WTC11 (cell line): ENCODE results near the gene NDUFAF7. TPM values are rescaled to one million over a fixed set of nuclear protein-coding genes. Genes with fewer than 3 reads are reported as not detected.
"Not testable (repeated sequence)": the region's sequence is repeated elsewhere in the genome, so short reads cannot be mapped to it uniquely, and the experiment has no call there.

ENCODE experiments used
- ATAC-seq: fragments of 200-7000 bp; cut with Tn5 transposase; 2 replicates; pipeline ENCODE4 v1.10.0; 2021; ENCODE audit warnings: mild to moderate bottlenecking, moderate library complexity
- CTCF ChIA-PET: fragments of 300-600 bp; sonication (Branson Sonifier 250); formaldehyde crosslinking; loops from one replicate; lab custom pipeline; 2021; ENCODE audit warnings: antibody characterized with exemption; lab: Charles Lee
- POLR2A ChIA-PET: fragments of 350-600 bp; sonication (Branson Sonifier 250); formaldehyde crosslinking; loops from one replicate; lab custom pipeline; 2021; ENCODE audit warnings: antibody characterized with exemption; lab: Charles Lee
- DNase-seq: peaks from one replicate; pipeline ENCODE4 v3.0.0; 2021; ENCODE audit warnings: low spot score
- H3K27ac Mint-ChIP-seq: 2 replicates; pipeline ENCODE4 v1.8.0; 2021; ENCODE audit warnings: mixed read lengths
- H3K27me3 Mint-ChIP-seq: 2 replicates; pipeline ENCODE4 v1.8.0; 2021; ENCODE audit warnings: low read depth, mild to moderate bottlenecking, moderate library complexity, mixed read lengths
- H3K36me3 Mint-ChIP-seq: 2 replicates; pipeline ENCODE4 v1.8.0; 2021; ENCODE audit warnings: mixed read lengths
- H3K4me1 Mint-ChIP-seq: 2 replicates; pipeline ENCODE4 v1.8.0; 2022; ENCODE audit warnings: mixed read lengths
- H3K4me3 Mint-ChIP-seq: 2 replicates; pipeline ENCODE4 v1.8.0; 2021; ENCODE audit warnings: mild to moderate bottlenecking, moderate library complexity, mixed read lengths
- H3K9me3 Mint-ChIP-seq: 2 replicates; pipeline ENCODE4 v1.8.0; 2021; ENCODE audit warnings: mixed read lengths
- ATF1 ChIP-seq: sonication (generic); formaldehyde crosslinking; IDR thresholded peaks from 2 replicates; pipeline ENCODE4 v1.8.1; 2023; ENCODE audit warnings: mild to moderate bottlenecking, moderate library complexity, missing genetic modification reagents
- E2F4 ChIP-seq: sonication (generic); formaldehyde crosslinking; IDR thresholded peaks from 2 replicates; pipeline ENCODE4 v1.8.1; 2022; ENCODE audit warnings: low read depth, mild to moderate bottlenecking, moderate library complexity, missing genetic modification reagents, borderline replicate concordance
- FOXK1 ChIP-seq: sonication (generic); formaldehyde crosslinking; IDR thresholded peaks from 2 replicates; pipeline ENCODE4 v1.8.0; 2022; ENCODE audit warnings: mild to moderate bottlenecking, moderate library complexity, missing genetic modification reagents
- FOXP1 ChIP-seq: sonication (generic); formaldehyde crosslinking; IDR thresholded peaks from 2 replicates; pipeline ENCODE4 v1.8.0; 2022; ENCODE audit warnings: missing genetic modification reagents, mild to moderate bottlenecking, moderate library complexity, borderline replicate concordance
- GABPB1 ChIP-seq: sonication (generic); formaldehyde crosslinking; IDR thresholded peaks from 2 replicates; pipeline ENCODE4 v1.8.1; 2023; ENCODE audit warnings: mild to moderate bottlenecking, missing genetic modification reagents
- GTF2I ChIP-seq: fragments of 250-450 bp; sonication (Bioruptor Pico); conservative IDR thresholded peaks from 2 replicates; pipeline ENCODE4 v1.4.0; 2021; ENCODE audit warnings: mild to moderate bottlenecking
- IRF1 ChIP-seq: sonication (generic); formaldehyde crosslinking; IDR thresholded peaks from 2 replicates; pipeline ENCODE4 v1.8.0; 2023; ENCODE audit warnings: missing genetic modification reagents
- IRF2 ChIP-seq: sonication (generic); formaldehyde crosslinking; IDR thresholded peaks from 2 replicates; pipeline ENCODE4 v1.8.0; 2022; ENCODE audit warnings: low read depth, missing genetic modification reagents, borderline replicate concordance
- MYBL2 ChIP-seq: sonication (generic); formaldehyde crosslinking; IDR thresholded peaks from 2 replicates; pipeline ENCODE4 v1.8.1; 2023; ENCODE audit warnings: mild to moderate bottlenecking, moderate library complexity, missing genetic modification reagents
- NFYB ChIP-seq: sonication (generic); formaldehyde crosslinking; conservative IDR thresholded peaks from 2 replicates; pipeline ENCODE4 v1.8.0; 2022; ENCODE audit warnings: low read depth, missing genetic modification reagents
- NR2C2 ChIP-seq: sonication (generic); formaldehyde crosslinking; IDR thresholded peaks from 2 replicates; pipeline ENCODE4 v1.8.0; 2022; ENCODE audit warnings: mild to moderate bottlenecking, missing genetic modification reagents
- PREB ChIP-seq: sonication (generic); formaldehyde crosslinking; IDR thresholded peaks from 2 replicates; pipeline ENCODE4 v1.8.1; 2022; ENCODE audit warnings: mild to moderate bottlenecking, missing genetic modification reagents, moderate library complexity, borderline replicate concordance
- SMAD3 ChIP-seq: sonication (generic); formaldehyde crosslinking; IDR thresholded peaks from 2 replicates; pipeline ENCODE4 v1.8.0; 2022; ENCODE audit warnings: missing genetic modification reagents, mild to moderate bottlenecking, borderline replicate concordance
- SMAD4 ChIP-seq: sonication (generic); formaldehyde crosslinking; IDR thresholded peaks from 2 replicates; pipeline ENCODE4 v1.8.0; 2022; ENCODE audit warnings: mild to moderate bottlenecking, missing genetic modification reagents
- SP1 ChIP-seq: sonication (generic); formaldehyde crosslinking; conservative IDR thresholded peaks from 2 replicates; pipeline ENCODE4 v1.8.1; 2022; ENCODE audit warnings: missing genetic modification reagents
- TEAD1 ChIP-seq: sonication (generic); formaldehyde crosslinking; IDR thresholded peaks from 2 replicates; pipeline ENCODE4 v1.8.0; 2022; ENCODE audit warnings: mild to moderate bottlenecking, missing genetic modification reagents
- TEAD4 ChIP-seq: sonication (generic); formaldehyde crosslinking; IDR thresholded peaks from 2 replicates; pipeline ENCODE4 v1.8.0; 2022; ENCODE audit warnings: mild to moderate bottlenecking, missing genetic modification reagents
- total RNA-seq: library from RNA; stranded (reverse); gene quantifications from 3 replicates; pipeline ENCODE4 v1.2.3, GENCODE V29; 2021
- TF ChIP-seq, protein P1 (sequence below): sonication (generic); formaldehyde crosslinking; IDR thresholded peaks from 2 replicates; pipeline ENCODE4 v1.8.1; 2023; ENCODE audit warnings: mild to moderate bottlenecking, missing genetic modification reagents
- TF ChIP-seq, protein P2 (sequence below): sonication (generic); formaldehyde crosslinking; IDR thresholded peaks from 2 replicates; pipeline ENCODE4 v1.8.0; 2022; ENCODE audit warnings: mild to moderate bottlenecking, missing genetic modification reagents
- TF ChIP-seq, protein P3 (sequence below): sonication (generic); formaldehyde crosslinking; conservative IDR thresholded peaks from 2 replicates; pipeline ENCODE4 v1.8.1; 2022; ENCODE audit warnings: mild to moderate bottlenecking, missing genetic modification reagents
- TF ChIP-seq, protein P4 (sequence below): sonication (generic); formaldehyde crosslinking; IDR thresholded peaks from 2 replicates; pipeline ENCODE4 v1.8.0; 2022; ENCODE audit warnings: mild to moderate bottlenecking, missing genetic modification reagents

The NDUFAF7 gene
- total RNA-seq, 1 experiment from 2014 or later: 57.8 TPM

DNA sequence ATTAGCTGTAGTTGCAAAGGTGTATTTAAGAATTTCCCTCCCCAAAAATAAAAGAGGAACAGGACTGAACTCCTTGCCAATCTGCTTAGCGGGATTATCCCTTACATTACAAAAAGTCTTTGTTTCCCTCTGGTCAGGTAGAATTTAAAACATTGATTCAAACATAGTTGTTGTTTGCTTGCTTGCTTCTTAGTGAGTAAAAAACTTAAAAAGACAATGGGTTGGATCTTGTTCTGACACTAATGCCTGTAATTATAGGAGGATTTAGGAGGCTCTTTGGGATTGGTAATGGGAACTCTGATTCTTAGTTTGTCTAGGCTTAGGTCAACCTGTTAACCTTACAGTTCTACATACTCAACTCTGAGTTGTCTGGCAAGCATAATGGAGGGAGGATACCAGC lies 38.9 kb upstream of the NDUFAF7 start:
- no peak overlapping the region for H3K4me3 Mint-ChIP-seq
- peaks cover 2% of the 10 kb centered on the region; the same call in 1 of the 2 replicates for H3K27me3 Mint-ChIP-seq
- H3K36me3 Mint-ChIP-seq: peaks cover 10% of the 10 kb centered on the region
- H3K9me3 Mint-ChIP-seq: no peaks in the 10 kb centered on the region
- ChIA-PET POLR2A (no interaction called here), CTCF (interaction anchor here (1.0 kb wide), 1 partner anchor 1985 kb away, joined by 3 read pairs; no protein-coding TSS in a partner anchor)
- no peak for DNase-seq
- no peak for ATAC-seq
- H3K4me1 Mint-ChIP-seq: peaks cover 59% of the 10 kb centered on the region
- no peak for TF ChIP-seq ATF1 (CRISPR knock-in tag)
- TF ChIP-seq, protein P1, sequence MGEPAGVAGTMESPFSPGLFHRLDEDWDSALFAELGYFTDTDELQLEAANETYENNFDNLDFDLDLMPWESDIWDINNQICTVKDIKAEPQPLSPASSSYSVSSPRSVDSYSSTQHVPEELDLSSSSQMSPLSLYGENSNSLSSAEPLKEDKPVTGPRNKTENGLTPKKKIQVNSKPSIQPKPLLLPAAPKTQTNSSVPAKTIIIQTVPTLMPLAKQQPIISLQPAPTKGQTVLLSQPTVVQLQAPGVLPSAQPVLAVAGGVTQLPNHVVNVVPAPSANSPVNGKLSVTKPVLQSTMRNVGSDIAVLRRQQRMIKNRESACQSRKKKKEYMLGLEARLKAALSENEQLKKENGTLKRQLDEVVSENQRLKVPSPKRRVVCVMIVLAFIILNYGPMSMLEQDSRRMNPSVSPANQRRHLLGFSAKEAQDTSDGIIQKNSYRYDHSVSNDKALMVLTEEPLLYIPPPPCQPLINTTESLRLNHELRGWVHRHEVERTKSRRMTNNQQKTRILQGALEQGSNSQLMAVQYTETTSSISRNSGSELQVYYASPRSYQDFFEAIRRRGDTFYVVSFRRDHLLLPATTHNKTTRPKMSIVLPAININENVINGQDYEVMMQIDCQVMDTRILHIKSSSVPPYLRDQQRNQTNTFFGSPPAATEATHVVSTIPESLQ: no peak
- peak overlapping the region; percentile 95 for H3K27ac Mint-ChIP-seq

DNA sequence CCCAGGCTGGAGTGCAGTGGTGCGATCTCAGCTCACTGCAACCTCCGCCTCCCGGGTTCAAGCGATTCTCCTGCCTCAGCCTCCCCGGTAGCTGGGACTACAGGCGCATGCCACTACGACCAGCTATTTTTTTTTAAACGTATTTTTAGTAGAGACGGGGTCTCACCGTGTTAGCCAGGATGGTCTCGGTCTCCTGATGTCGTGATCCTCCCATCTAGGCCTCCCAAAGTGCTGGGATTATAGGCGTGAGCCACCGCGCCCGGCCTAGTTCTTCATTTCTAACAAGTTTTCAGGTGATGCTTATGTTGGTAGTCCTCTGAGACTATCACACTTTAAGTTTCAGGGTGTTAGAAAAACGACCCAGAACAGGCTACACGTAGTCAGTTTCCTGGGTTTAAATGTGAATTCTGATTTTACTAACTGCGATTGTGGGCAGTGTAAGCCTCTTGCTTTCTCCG lies 35.6 kb upstream of the NDUFAF7 start:
- H3K4me1 Mint-ChIP-seq: peaks cover 60% of the 10 kb centered on the region
- peak overlapping the region; percentile 96 for H3K27ac Mint-ChIP-seq
- H3K9me3 Mint-ChIP-seq, ATAC-seq, H3K27me3 Mint-ChIP-seq, DNase-seq, CTCF ChIA-PET, POLR2A ChIA-PET: not testable (repeated sequence)
- H3K4me3 Mint-ChIP-seq: peak overlapping the region; percentile 95
- H3K36me3 Mint-ChIP-seq: peaks cover 28% of the 10 kb centered on the region

DNA sequence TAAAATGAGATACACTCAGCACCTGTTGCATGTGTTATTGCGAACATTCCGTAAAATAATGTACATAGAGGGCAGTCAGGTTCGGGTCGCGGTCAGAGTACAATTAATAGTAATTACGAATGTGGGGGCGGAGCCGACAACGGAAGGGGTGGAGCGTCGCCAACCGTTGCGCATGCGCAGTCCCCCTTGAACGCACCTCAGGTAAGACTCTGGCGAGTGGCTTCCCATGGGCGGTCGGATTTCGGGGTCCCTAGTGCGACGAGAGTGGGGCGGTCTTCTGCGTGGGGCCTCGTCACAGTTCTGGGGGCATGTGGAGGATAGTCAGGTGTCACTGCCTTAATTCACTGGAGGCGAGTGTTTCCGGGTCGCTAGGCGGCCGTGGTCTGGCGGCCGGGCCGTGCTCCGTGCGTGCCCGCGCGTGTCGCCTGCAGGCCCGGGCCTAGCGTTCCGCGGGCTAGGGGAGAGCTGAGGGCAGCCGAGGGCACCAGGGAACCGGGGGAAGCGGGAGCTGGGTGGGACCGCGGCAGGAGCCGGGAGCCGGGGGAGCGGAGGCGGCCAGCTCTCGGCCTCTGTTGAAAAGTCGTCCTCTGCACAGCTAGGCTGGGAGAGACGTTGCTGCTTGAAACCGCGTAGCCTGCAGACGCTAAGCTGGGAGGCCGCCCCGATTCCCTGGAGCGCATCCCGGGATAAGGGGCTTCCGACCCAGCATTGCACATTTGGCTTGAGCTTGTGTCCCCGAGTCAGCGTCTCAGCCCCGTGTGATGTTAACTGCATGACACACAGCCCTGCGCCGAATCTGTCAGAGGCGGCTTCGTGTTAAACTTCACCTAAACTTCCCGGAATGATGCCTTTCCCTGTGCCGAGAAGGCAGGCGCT lies 34.9 kb upstream of the NDUFAF7 start, which contains the start of gene CEBPZOS:
CEBPZOS (plus strand) TSS at position 177 of the 876 bp plus-strand sequence. CDS start 3,209 bp downstream, outside the sequence.
- Mint-ChIP-seq H3K4me3 (peak within 1 kb of the TSS; percentile 95), H3K27ac (peak within 1 kb of the TSS; percentile 96), H3K4me1 (peaks cover 59% of the 10 kb centered on the region), H3K9me3 (no peaks in the 10 kb centered on the region), H3K36me3 (peaks cover 35% of the 10 kb centered on the region), H3K27me3 (peaks cover 2% of the 10 kb centered on the region; the same call in 1 of the 2 replicates)
- ATAC-seq: peak; percentile 60
- DNase-seq: peak; percentile 83
- POLR2A ChIA-PET: interaction anchor here (1.6 kb wide), 1 partner anchor 35 kb away, joined by 5 read pairs; the partner anchor contains the start of genes CEBPZ and NDUFAF7
- CTCF ChIA-PET: interaction anchor here (0.8 kb wide), 1 partner anchor 29 kb away, joined by 3 read pairs; no protein-coding TSS in a partner anchor
- TF ChIP-seq, protein P2, sequence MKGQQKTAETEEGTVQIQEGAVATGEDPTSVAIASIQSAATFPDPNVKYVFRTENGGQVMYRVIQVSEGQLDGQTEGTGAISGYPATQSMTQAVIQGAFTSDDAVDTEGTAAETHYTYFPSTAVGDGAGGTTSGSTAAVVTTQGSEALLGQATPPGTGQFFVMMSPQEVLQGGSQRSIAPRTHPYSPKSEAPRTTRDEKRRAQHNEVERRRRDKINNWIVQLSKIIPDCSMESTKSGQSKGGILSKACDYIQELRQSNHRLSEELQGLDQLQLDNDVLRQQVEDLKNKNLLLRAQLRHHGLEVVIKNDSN (CRISPR knock-in tag): peak; percentile 60
- TF ChIP-seq, protein P3, sequence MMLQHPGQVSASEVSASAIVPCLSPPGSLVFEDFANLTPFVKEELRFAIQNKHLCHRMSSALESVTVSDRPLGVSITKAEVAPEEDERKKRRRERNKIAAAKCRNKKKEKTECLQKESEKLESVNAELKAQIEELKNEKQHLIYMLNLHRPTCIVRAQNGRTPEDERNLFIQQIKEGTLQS: no peak
- TF ChIP-seq MYBL2 (CRISPR knock-in tag) (peak; percentile 68; the same call in 1 of the 2 replicates), SP1 (peak; percentile 54; the same call in 1 of the 2 replicates), SMAD3 (no peak), IRF1 (CRISPR knock-in tag) (peak; percentile 60; the same call in 1 of the 2 replicates), IRF2 (CRISPR knock-in tag) (no peak), E2F4 (CRISPR knock-in tag) (no peak), SMAD4 (CRISPR knock-in tag) (no peak), NFYB (CRISPR knock-in tag) (no peak), FOXK1 (peak; percentile 58; the same call in 1 of the 2 replicates), PREB (CRISPR knock-in tag) (0 out of 2 replicates have a peak, but pooled peaks have one; percentile 70), GTF2I (CRISPR knock-in tag) (no peak), GABPB1 (CRISPR knock-in tag) (peak; percentile 61), TEAD4 (CRISPR knock-in tag) (no peak), NR2C2 (CRISPR knock-in tag) (no peak), FOXP1 (peak; percentile 58; the same call in 1 of the 2 replicates), TEAD1 (CRISPR knock-in tag) (peak; percentile 87)
- TF ChIP-seq, protein P4, sequence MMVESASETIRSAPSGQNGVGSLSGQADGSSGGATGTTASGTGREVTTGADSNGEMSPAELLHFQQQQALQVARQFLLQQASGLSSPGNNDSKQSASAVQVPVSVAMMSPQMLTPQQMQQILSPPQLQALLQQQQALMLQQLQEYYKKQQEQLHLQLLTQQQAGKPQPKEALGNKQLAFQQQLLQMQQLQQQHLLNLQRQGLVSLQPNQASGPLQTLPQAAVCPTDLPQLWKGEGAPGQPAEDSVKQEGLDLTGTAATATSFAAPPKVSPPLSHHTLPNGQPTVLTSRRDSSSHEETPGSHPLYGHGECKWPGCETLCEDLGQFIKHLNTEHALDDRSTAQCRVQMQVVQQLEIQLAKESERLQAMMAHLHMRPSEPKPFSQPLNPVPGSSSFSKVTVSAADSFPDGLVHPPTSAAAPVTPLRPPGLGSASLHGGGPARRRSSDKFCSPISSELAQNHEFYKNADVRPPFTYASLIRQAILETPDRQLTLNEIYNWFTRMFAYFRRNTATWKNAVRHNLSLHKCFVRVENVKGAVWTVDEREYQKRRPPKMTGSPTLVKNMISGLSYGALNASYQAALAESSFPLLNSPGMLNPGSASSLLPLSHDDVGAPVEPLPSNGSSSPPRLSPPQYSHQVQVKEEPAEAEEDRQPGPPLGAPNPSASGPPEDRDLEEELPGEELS (CRISPR knock-in tag): 0 out of 2 replicates have a peak, but pooled peaks have one; percentile 69
